GM21825 (cell line): ENCODE results near the gene SZT2.

ENCODE experiments used
- ATAC-seq: cut with Tn5 transposase; IDR thresholded peaks from one replicate; pipeline ENCODE4 v1.9.1; 2021; ENCODE audit warnings: mild to moderate bottlenecking, moderate library complexity; ENCODE audit not compliant: unreplicated experiment

SZT2 gene

GRCh38 chr1:43439781-43440180 is 50.1 kb downstream of the SZT2 start:
- ATAC-seq: no peak

- no peak for ATAC-seq
Observed at GRCh38 chr1:43440358-43440757, 50.7 kb downstream of the SZT2 start.

- no peak for ATAC-seq
Observed at GRCh38 chr1:43441166-43441893, 51.6 kb downstream of the SZT2 start.

- no peak for ATAC-seq
Observed at GRCh38 chr1:43441894-43442637, 52.4 kb downstream of the SZT2 start.

DNA sequence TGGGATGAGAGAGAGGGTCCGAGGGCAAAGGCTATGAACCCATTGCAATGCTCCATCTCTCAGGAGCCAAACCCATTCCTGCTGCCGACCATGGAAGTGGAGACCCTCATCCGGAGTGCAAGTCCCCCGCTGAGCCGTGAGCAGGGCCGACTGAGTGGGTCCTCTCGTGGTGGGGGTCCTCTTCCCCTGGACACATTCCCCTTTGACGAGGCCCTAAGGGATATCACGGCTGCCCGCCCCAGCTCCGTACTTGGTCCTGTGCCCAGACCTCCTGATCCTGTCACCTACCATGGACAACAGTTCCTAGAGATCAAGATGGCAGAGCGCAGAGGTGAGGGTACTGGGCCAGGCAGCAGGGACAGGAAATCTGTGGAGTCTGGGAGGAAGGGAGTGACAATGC is 53.1 kb downstream of the SZT2 start:
- no peak for ATAC-seq

DNA sequence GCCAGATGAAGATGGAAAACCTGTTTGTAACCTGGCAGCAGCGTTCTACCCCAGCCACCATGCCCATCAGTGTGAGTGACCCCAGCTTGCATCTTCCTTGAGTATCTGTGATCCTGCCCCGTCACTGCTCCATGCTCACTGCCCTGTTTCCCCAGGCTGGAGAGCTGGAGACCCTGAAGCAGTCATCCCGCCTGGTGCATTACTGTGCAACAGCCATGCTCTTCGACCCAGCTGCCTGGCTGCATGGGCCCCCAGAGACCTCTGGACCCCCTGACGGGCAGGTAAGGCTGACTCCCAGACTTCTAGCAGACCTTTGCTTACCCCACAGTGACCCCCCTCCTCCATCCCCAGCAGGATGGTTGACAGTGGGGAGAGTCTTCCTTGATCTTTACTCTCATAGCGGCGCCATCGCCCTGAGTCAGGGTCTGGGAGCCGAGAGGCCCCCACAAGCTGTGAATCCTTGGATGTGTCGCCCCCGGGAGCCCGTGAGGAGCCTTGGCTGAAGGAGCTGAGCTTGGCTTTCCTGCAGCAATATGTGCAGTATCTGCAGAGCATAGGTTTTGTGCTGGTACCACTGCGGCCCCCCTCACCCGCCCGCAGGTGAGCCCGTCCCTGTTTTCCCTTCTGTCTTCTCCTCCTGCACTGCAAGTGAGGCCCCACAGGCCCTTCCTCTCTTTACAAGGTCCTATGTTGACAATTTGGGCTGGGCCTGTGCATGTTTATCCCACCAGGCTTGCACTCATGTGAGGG is 53.7 kb downstream of the SZT2 start:
- no peak for ATAC-seq

DNA sequence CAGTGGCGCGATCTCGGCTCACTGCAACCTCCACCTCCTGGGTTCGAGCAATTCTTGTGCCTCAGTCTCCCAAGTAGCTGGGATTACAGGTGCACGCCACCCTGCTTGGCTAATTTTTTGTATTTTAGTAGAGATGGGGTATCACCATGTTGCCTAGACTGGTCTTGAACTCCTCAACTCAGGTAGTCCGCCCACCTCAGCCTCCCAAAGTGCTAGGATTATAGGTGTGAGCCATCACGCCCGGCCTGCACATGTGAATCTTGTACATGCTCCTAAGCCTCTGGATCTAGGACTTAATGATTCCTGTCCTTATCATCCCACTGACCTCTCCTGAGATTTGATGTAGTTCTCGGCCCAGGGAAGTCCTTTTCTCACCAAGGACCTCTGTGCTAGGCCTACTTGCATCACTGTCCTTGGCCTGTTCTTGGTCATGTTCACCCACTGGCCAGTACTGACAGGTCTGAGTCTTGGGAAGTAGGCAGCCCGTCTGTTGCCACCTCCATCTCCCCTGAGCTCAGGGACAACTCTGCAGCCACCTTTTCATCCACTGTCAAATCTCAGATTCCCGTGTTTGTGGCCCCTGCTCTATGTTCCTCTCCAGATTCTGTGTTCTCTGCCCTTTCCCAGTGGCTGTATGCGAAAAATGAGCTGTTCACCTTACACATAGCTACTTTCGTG is 54.6 kb downstream of the SZT2 start:
- ATAC-seq: no peak

DNA sequence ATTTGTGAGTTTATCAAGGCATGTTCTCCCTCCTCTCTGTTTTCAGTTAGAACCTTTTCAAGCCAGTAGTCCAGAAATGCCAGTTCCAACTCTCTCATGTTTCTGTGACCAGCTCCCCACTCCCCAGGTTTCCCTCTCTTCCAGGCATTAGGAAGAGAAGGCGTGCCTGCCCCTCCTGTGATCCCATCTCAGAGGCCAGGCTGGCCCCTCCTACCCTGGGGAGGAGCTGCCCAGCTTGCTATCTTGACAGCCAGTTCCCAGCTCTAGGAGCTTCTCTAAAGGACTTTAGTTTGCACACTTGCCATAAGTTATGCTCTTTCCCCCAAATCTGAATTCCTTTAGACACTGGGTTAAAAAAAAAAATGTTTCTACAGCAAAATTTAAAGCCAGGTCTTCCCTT is 55.1 kb downstream of the SZT2 start:
- ATAC-seq: no peak

GRCh38 chr1:43445606-43446387 is 56.1 kb downstream of the SZT2 start:
- ATAC-seq: no peak

GRCh38 chr1:43446388-43446740 is 56.7 kb downstream of the SZT2 start:
- ATAC-seq: no peak

DNA sequence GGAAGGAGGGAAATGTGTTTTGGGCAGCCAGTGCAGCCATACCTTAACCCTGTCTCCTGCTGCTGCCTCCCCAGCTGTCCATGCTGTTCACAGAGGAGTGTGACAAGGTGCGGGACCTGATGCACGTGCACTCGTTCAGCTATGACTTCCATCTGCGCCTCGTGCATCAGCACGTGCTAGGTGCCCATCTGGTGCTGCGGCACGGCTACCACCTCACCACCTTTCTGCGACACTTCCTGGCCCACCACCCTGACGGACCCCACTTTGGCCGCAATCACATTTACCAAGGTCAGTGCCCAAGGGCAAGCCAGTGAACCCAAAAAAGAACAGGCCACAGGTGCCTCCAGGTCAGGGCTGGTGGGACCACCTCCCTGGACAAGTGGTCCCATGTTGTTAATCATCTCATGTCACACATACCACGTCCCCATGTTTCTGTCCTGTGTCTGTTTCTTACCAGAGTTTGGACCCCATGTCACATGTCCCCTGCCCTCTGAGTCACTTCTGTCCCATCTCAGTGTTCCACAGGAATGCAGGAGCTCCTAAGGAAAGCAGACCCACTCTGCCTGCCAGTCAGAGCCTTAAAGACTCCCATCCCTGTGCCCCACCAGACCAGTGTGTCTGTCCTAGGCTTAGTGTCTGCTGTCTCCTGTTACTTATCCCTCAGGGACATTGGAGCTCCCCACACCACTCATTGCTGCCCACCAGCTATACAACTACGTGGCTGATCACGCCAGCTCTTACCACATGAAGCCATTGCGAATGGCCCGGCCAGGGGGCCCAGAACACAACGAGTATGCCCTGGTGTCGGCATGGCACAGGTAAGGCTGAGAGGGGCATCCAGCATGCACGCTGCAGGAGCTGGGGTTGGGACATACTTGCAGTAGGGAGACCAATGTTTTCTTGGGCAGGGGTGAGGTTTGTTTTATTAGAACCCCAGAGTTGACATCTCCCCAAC is 57.5 kb downstream of the SZT2 start:
- no peak for ATAC-seq

DNA sequence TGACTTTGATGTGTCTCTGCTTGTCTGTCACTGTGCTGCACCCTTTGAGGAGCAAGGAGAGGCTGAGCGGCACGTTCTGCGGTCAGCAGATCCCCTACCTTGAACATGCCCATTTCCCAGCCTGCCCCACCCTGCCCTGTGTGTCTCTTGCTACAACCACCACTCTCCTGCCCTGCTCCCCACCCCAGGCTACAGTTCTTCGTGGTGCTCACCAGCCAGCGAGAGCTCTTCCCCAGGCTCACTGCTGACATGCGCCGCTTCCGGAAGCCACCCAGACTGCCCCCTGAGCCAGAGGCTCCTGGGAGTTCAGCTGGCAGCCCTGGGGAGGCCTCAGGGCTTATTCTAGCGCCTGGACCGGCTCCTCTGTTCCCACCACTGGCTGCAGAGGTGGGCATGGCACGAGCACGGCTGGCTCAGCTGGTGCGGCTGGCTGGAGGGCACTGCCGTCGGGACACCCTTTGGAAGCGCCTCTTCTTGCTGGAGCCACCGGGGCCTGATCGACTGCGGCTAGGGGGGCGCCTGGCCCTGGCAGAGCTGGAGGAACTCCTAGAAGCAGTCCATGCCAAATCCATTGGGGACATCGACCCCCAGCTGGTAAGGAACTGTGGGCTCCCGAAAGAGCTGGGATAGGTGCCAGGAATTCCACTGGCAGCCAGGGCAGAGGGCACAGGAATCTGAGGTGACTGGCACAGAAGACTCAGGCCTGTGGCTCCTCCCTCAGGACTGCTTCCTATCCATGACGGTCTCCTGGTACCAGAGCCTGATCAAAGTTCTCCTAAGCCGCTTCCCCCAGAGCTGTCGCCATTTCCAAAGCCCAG is 58.4 kb downstream of the SZT2 start:
- no peak for ATAC-seq

GRCh38 chr1:43448955-43449707 is 59.4 kb downstream of the SZT2 start:
- no peak for ATAC-seq

- no peak for ATAC-seq
Observed at GRCh38 chr1:43449708-43450069, 60.0 kb downstream of the SZT2 start.

DNA sequence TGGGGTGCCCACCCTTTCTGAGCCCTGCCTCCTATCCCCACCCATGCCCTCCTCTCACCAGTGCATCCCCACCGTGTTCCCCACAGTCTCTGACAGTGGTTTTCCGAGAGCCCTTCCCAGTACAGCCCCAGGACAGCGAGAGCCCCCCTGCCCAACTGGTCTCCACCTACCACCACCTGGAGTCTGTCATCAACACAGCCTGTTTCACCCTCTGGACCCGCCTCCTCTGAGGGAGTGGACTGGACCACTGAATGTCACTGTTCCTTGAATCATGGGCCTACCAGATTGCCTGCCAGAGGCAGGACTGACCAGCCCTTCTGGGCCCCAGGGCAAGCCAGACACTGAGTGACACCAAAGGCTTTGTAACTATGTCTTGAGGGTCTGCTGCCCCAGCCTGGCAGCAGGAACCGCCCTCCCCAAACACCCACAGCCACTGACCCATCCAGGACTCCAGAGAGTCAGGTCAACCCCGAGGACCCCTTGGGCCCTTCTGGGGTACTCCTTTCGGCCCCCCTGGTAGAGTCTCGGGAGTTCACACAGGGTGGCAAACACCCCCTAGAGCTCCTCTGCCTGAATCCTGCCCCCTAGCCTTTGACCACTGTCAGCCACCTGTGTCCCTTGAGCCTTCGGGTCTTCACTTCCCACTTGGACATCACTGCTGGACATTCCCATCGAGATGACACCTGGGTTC is 60.7 kb downstream of the SZT2 start:
- ATAC-seq: no peak

DNA sequence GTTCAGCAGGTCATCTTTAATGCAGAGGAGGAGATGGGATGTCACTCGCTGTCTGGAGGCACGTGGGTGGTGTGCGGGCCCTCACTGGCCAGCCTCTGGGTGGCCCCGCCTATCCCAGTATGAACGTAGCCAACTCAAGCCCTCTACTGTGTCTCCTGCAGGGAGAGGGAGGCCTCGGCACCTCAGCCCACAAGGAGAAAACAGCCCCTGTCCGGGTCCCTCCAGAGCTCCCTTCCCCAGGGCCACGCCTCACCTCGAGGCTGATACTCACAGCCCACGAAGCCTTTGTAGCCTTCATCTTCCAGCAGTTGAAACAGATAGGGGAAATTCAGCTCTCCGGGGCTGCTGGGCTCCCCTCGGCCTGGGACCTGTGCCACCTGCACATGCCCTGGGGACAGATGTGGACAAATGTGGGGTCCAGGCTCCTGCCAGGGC is 61.5 kb downstream of the SZT2 start:
- ATAC-seq: no peak
